Stimulated activated CD8-positive, alpha-beta memory T cell treated with anti-CD3 and anti-CD28 coated beads, Interleukin-15, amount 100 ng/mL, for 4 hours (primary cell): ENCODE measurements around the gene RASA1.

Experiments
- DNase-seq, 2 donors: peaks; one replicate each; pipeline ENCODE4 v3.0.0-alpha.2; 2020; ENCODE audit warnings: low read depth in 2 of 2

RASA1 gene

DNA sequence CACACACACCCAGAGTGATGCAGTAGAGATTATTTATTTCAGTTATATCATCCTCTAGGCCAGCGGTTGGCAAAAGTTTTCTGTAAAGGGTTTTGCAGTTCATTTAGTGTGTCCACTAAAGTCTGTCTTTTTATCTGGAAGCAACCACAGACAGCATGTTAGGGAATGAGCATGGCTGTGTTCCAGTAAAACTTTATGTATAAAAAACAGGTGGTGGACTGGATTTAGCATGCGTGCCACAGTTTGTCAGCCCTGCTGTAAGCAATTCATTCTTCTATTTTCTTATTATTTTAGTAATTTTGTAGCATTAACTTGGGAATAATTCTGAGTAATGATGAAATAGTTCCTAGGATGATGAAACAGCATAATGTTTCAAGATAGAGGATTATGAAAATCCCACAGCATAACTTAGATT, 93.4 kb downstream of the RASA1 start:
- DNase-seq: no peak

DNA sequence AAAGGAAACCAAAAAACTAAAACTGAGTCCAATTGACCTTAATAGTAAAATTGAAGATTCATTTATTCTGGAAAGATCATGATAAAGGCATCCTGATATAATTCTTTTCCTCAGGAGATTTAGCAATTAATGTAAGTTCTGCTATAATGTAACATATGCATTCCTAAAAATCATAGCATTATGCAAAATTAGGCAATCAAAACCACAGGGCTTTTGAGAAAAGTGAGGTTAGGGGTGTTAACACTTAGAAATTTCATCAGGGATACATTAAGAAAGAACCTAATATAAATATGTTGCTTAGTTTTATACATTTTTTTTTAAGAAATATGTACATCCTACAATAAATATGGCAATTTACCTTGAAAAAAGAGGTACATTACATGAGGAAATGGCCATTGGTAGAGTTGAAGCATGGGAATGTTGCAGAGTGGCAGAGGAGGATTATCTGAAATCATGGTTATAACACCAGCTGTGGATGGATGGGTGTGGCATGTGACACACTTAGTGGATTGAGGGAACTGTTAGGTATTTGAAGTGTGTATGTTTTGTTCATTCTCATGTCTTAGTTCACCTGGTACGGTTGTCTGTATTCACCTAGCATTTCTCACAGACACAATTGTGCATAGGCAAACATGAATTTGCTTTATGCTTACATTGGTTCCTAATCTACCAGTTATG, 94.0 kb downstream of the RASA1 start:
- no peak for DNase-seq

DNA sequence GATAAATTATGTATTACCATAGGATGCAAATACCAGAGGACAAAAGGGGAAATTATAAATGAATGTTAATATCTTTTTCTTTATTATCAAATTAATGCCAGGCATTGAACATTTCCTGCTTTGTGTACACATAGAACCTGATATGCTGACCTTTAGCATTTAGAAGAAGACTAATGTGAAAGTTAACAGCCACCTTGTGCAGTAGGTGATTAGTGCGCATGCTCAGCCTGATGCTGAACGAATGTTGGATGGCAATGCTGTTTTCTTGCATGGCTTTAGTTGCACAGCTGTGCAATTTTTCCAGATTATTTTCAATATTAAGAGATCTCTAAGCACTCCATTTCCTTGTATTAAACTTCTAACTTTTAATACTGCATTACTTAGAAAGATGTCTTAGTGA, 99.6 kb downstream of the RASA1 start:
- no peak for DNase-seq

DNA sequence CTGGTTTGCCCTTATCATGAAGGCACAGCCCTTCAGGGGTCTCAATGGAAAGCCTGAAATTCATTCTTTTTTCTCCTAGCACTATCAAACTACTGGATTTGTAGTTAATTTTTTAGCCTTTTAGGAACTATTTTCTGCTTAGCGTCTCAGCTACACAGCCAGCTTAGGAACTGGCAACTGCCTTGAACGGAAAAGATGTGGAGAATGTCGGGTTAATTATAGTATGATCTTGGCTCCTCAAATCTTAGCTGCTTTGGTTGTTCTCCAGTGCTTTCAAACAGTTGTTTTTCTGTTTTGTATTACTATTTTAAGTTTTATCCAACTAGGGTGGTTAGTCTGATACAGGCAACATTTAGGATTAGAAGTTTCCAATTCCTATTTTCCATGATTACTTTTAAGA, 100.9 kb downstream of the RASA1 start:
- DNase-seq: no peak

DNA sequence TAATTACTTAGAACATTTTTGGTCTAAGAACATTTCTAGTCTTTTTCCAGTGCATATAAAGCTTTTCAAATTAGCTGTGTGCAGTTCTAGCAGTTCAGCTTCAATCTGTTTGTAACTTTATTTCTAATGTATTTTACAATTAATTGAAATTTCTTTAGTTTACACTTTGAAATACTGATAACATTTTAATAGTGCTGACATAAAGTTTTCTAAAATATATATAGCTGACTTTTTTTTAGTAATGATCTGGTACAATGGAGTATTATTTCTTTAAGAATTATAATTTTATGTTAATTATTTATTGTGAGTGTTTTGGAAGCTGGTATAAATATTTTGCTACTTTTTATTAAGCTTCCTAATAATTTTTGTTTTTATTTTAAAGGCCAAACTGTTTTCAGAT, 101.7 kb downstream of the RASA1 start:
- DNase-seq: no peak

DNA sequence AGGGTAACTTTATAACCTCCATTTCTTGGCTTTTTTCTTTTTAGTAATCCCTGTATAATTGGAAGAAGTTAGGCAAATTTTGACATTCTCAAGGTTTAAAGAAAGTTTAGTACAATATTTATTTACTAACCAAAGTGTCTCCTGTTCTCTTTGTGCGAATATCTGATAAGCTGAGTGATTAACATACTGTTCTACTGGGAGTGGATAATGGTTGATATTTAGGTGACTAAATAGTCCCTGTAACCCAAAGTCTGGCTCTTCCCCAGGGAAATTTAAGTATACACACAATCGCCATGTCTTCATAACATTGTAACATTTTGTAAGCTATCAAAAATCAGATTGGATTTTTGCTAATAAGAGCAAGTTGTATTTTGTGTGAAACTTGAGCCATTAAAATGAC, 105.0 kb downstream of the RASA1 start:
- no peak for DNase-seq

DNA sequence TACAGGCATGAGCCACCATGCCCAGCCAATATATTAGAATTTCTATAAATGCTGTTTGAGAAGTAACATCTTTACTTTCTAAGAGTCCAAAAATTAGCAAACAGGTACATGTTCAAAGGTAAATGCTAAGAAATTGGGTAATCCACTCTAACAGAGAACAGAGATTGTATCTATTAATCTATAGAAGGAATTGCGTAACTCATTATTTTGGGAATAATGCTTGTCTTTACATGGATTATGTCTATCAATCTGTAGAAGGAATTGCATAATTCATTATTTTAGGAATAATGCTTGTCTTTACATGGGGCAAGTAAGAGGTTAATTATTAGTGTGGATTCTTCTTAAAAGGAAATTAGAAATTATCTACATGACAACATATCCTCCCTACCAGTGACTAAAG, 114.5 kb downstream of the RASA1 start:
- DNase-seq: no peak

DNA sequence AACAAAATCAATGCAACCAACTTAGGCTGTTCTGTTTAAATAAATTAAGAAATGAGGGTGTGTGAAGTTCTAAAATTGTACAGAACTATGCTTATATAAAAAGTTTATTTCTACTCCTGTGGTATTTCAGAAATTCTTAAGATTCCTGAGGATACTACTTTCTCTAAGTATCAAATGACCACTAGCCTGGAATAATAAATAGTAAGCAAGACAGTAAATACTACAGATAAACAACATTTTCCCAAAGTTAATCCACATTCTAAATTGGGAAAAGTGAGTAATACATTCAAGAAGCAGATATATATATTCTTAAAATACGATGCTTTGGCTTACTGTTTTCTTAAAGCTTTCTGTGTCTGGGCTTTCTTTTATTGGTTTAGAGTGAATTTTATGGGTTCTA, 115.5 kb downstream of the RASA1 start:
- DNase-seq: no peak

DNA sequence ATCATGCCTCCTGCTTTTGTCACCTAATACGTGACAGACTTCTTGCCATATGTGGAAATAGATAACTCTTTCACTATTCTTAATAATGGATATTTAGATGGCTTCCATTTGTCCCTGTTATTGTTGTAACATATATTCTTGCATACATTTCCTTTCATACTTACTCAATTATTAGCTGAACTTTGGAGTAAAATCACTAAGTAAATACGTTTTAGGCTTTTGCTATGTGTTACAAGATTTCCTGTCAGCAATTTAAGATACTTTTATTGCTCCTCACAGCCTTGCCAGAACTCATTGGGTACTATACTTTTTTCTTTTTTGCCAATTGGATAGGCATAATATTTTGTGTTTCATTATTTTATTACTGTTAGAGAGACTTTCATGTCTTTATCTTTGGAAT, 118.1 kb downstream of the RASA1 start:
- no peak for DNase-seq

DNA sequence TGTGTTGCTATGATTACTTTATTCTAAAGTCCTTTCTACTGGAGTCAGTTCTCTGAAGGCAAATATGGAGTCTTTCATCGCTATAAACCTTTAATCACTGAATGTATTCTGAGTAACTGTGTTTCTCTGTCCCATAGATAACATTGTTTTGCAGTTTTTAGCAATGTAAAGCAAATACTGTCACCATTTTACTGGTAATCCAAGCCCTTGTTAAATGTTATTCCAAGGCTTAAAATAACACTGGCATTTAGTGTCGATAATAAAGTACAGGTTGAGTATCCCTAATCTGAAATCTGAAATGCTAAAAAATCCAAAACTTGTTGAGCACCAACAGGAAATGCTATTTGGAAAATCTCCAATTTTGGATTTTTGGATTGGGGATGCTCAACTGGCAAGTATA, 120.4 kb downstream of the RASA1 start:
- DNase-seq: no peak

DNA sequence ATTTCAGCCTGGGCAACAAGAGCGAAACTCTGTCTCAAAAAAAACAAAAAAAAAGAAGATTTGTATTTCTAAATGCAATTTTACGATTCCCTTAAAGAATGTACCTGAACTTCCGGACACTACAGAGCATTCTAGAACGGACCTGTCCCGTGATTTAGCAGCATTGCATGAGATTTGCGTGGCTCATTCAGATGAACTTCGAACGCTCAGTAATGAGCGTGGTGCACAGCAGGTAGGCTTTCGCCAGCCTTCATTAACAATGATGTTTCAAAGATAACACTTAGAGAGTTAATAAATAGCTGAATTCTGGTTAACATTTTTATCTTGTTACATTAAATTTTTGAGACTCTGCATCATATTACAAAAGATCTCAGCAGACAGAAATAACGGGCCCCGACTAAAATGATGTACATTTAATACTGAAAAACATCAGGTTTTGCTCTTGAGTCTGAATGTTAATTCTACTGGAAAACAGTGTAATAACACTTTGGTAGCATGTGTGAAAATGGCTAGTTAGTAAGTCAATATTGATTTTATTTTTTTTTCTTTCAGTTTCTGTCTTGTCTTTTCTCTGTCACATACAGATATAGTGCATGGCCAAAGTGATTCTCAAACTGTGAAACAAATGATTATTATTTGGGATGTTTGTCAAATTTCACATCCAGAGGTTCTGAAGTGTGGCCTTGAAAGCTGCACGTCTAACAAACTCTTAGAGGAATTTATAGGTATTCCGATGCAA, 121.8 kb downstream of the RASA1 start:
- DNase-seq: no peak

DNA sequence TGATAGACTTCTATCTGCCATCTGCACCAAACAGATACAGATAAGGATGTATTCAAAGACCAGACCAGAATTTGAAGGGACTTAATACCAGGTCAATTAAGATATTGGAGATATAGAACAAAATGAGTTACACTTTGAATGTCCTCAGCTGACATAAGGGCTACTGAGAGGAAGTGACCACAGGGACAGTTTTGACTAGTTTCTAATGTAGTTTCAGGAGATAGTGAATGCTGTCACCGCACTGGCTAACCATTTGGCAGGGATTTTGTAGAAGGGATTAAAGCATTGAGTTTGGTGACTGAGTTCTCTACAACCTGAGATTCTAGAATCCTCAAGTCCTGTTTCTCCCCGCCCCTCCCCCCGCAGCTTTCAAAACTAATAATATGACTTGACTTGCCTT, 122.4 kb downstream of the RASA1 start:
- DNase-seq: no peak

DNA sequence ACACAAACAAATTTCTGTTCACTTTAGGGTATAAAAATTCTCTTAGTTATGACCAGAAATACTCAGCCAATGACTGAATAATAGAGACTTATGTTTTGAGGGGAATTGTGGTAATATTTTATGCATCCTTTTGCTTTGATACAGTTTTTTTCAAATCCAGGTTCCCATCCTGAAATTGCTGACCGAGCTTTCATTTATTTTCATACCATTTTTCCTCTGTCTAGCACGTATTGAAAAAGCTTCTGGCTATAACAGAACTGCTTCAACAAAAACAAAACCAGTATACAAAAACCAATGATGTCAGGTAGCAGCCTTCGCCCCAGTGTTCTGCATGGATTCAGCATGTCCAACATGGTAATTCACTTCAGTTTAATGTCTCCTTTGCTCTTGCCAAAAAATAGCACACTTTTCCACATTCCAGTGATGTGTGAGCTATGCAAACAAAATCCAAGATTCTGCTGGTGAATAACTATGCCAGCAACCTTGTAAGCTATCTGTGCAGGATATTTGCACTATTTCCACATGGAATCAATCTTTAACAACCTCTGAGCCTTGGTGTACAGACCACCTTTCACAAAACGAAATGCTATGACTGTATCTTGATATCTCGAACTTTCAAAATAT, 123.0 kb downstream of the RASA1 start:
- no peak for DNase-seq

DNA sequence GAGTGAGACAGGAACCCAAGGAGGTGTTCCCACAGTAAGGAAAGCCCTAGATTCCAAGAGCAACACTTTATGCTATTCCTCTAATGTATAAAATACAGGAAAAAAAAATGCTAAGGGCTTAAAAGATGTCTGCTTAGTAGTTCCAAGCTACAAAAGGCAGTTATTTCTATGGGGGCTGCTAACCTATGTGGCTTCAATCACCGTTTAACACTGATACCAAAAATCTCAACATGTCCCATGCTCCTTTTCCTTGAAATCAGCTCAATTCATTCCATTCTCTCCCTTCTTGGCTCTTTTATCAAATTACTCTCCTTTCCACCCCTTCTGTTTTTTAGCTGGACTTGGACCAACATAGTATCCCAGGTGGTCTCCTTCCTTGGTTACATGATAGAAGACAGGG, 124.5 kb downstream of the RASA1 start:
- no peak for DNase-seq

DNA sequence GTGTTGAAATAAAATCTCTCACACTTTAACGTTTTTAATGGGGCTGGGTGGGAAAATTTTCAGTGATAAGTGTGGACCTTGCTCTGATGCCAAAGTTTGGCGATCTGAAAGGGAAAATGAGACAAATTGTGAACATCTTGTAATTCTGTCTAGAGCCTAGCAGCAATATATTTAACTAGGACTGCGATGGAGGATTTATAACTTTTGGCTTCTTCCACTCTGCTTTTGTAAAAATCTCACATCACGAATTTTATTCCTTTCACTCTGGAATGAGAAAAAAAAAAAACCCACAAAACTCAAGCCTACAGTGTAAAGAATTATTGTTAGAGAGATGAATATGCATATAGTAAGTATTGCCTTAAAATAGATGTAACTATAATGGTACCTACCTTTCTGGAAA, 125.1 kb downstream of the RASA1 start:
- no peak for DNase-seq

DNA sequence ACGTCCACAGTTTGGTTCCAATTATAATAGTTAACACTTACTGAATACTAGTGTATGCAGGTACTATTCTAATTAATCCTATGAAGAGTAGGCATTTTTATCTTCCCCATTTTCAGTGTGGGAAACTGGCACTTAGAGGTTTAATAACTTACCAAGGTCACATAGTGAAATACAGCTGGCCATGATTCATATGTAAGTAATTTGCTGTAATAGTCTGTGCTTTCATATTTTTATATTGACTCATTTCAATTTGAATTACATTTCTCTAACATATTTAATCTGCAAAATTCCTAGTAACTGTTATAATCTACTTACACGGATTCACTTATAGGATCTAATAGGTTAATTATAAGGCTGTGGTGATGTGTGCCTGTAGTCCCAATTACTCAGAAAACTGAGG, 125.6 kb downstream of the RASA1 start:
- DNase-seq: no peak

DNA sequence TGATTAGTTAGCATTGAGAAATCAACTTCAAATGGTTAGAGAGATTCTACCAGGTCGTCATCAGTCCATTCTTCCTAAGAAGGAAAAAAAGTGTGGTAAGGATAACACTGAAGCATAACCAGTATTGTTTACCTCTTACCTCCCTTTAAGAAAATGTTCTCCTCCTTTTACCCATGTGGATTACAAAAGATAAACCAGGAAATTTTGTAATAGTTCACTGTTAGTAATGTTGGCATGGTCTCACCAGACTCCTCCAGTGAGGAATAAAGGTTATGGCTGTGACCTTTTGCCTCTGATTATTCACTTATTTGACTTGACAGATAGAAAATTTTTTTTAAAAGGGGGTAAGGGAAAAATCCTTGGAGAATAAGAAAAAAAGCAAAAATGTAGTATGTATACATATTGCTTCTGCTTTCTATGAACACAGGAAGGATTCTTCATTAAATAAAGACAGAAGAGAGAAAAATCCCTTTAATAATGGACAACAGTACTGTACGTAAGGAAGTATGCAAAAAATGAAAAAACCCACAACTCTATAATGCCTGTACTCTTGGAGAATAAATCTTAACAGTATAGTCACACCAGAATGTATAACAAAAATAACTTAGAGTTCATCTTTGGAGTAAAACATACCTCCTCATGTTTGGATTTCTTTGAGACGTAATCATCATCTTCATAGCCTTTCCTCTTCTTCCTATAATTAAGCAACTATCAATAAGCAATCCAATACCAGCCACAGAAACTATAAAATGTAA, 126.9 kb downstream of the RASA1 start:
- no peak for DNase-seq

DNA sequence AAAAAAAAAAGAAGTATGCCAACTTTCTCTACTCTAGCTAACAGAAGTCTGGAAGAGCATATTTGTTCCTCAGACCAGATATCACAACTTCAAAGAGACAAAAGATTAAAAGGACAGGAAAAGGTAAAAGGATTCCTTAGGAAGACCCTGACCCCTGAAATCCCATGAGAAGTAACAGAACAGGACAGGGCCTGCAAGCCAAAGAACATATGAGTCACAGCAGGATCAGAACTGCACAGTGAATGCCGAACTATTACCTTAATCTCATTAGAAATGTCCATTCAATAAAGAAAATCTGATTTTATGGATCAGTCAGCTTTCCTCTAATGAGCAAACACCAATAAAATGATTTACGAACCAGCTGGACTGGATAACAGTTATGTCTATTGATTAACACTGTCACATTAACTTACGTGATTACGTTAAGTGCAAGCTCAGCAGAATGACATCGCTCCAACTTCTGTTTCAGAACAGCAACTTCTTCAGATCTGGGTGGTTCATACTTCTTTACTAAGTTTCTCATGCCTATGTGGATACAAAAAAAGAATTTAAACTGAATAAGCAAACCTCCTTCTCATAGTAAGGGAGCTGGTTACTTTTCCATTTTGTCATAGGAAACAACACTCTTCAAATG, 131.4 kb downstream of the RASA1 start:
- no peak for DNase-seq

DNA sequence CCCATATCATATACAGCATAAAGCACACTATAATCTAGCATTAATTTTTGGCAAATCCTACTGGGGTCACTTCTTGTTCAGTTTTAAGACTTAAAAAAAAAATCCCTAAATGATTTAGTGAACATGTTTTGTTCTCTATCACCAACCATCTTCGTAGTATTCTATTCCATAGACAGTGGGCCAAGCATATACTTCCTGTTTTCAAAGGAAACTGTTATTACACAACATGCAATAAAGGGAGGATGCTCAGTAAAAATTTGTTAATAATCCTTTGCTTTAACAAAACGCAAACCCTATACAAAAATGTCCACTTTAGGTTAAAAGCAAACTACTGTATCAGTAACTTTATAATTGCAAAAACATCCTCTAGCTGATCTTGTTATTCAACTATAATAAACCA, 132.0 kb downstream of the RASA1 start:
- DNase-seq: no peak

DNA sequence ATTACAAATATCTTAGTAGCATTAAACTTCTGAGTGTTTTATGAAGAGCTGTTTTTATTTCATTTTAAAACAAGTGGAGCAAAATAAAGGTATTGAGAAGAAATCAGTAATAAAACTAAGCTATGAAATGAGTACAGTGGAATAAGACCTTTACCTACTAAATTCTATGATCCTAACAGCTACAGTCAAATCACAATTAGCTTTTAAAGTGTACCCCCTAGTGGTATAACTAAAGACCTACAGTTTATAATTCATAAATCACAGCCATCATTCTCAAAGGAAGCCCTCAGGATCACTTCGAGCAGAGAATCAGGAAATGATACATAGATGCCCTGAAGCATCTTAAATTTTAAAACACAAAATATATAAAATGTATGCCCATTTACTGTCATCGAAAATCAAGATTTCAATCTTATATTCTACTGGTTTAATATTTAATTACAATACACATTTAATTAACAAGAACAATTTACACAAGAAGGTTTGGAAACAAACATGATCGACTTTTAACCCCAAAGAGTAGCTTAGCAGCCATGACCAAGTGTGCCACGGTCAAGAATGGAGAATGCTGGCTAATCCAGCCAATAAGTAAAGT, 132.7 kb downstream of the RASA1 start:
- DNase-seq: no peak

DNA sequence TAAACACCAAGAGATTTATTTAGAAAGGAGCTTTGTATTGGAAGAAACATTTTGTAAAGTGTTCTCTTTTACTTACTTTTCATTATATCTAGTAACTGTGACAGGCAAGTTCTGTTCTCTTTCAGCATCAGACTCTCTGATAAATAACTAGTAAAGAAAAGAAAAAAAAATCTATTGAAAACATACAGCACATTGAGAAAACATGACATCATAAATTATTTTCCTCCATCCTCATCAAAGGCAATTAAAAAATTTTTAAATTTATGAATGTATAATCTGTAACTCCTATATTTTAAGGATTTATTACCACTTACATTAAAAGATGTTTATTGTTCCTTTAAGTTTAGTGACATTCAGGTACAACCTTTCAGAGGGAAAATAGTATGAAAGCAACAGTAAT, 133.9 kb downstream of the RASA1 start:
- no peak for DNase-seq

DNA sequence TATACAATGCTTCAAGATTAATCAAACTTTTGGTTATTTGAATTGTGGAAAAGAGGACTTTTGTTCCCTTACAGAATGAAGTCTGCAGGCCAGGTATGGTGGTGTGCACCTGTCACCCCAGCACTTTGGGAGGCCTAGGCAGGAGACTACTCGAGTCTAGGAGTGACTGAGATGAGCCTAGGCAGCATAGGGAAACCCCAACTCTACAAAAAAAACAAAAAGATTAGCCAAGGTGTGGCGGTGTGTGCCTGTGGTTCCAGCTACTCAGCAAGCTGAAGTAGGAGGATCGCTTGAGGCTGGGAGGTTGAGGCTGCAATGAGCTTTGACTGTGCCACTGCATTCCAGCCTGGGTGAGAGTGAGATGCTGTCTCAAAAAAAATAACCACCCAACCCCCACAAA, 135.7 kb downstream of the RASA1 start:
- no peak for DNase-seq
